Neural cell (in vitro differentiated cells): Measurements from ENCODE around the gene CACNA1C. TPM values are rescaled to one million over a fixed set of nuclear protein-coding genes. Genes with fewer than 3 reads are reported as not detected.

ENCODE experiments used
- H2AFZ ChIP-seq: fragments of 200-600, 300-800 bp; sonication (generic), shearing (Covaris generic); 2 replicates; pipeline ENCODE4 v1.6.0; 2014; ENCODE audit warnings: low read depth, mild to moderate bottlenecking, antibody characterized with exemption, low read length, moderate library complexity
- H3F3A ChIP-seq: fragments of 200-600 bp; shearing (Covaris generic); 2 replicates; pipeline ENCODE4 v1.6.1; 2016; ENCODE audit warnings: mild to moderate bottlenecking, moderate library complexity, mixed read lengths, antibody characterized with exemption, low read length; ENCODE audit not compliant: insufficient read depth, poor library complexity, severe bottlenecking
- H3K27ac ChIP-seq: fragments of 200-600, 300-800 bp; sonication (generic), shearing (Covaris generic); 2 replicates; pipeline ENCODE4 v1.5.1; 2014; ENCODE audit warnings: mild to moderate bottlenecking, low read length, moderate library complexity
- H3K27me3 ChIP-seq: fragments of 300-800, 200-600 bp; sonication (generic), shearing (Covaris generic); 2 replicates; pipeline ENCODE4 v1.6.0; 2014; ENCODE audit warnings: mild to moderate bottlenecking, low read depth, low read length, moderate library complexity; ENCODE audit not compliant: insufficient read depth
- H3K36me3 ChIP-seq: fragments of 300-800, 200-600 bp; sonication (generic), shearing (Covaris generic); 2 replicates; pipeline ENCODE4 v1.5.1; 2014; ENCODE audit warnings: mild to moderate bottlenecking, antibody characterized with exemption, low read length, moderate library complexity; ENCODE audit not compliant: insufficient read depth
- H3K4me2 ChIP-seq: fragments of 300-800, 200-600 bp; sonication (generic), shearing (Covaris generic); 2 replicates; pipeline ENCODE4 v1.6.0; 2014; ENCODE audit warnings: mild to moderate bottlenecking, low read length
- H3K4me3 ChIP-seq: fragments of 300-800, 200-600 bp; sonication (generic), shearing (Covaris generic); 2 replicates; pipeline ENCODE4 v1.5.1; 2014; ENCODE audit warnings: mild to moderate bottlenecking, low read length, moderate library complexity
- H3K79me2 ChIP-seq: fragments of 200-600 bp; shearing (Covaris generic); replicated peaks from 2 replicates; pipeline ENCODE4 v1.6.0; 2014; ENCODE audit warnings: mild to moderate bottlenecking, low read length, moderate library complexity; ENCODE audit not compliant: insufficient read depth
- H3K9ac ChIP-seq: fragments of 300-800, 200-600 bp; sonication (generic), shearing (Covaris generic); 2 replicates; pipeline ENCODE4 v1.6.1; 2016; ENCODE audit warnings: mild to moderate bottlenecking, low read length, mixed read lengths
- H3K9me2 ChIP-seq: fragments of 200-600 bp; shearing (Covaris generic); 2 replicates; pipeline ENCODE4 v1.6.1; 2016; ENCODE audit warnings: mild to moderate bottlenecking, low read length, mixed read lengths; ENCODE audit not compliant: insufficient read depth
- H3K9me3 ChIP-seq: fragments of 200-600, 300-800 bp; sonication (generic), shearing (Covaris generic); 2 replicates; pipeline ENCODE4 v1.6.1; 2016; ENCODE audit warnings: mild to moderate bottlenecking, mixed run types, low read length, moderate library complexity, mixed read lengths
- H4K20me1 ChIP-seq: fragments of 200-600 bp; shearing (Covaris generic); 2 replicates; pipeline ENCODE4 v1.6.1; 2016; ENCODE audit warnings: mild to moderate bottlenecking, mixed run types; ENCODE audit not compliant: insufficient read depth
- EP300 ChIP-seq: fragments of 450-650 bp; conservative IDR thresholded peaks from 2 replicates; pipeline ENCODE4 v1.6.1; 2014; ENCODE audit warnings: antibody characterized with exemption, mild to moderate bottlenecking, moderate library complexity; ENCODE audit not compliant: poor library complexity, severe bottlenecking
- EZH2 ChIP-seq: fragments of 200-600, 300-800 bp; shearing (Covaris generic), sonication (generic); IDR thresholded peaks from 2 replicates; pipeline ENCODE4 v1.6.1; 2014; ENCODE audit warnings: antibody characterized with exemption, low read length, borderline replicate concordance, mild to moderate bottlenecking; ENCODE audit not compliant: insufficient read depth, poor library complexity, severe bottlenecking
- MXI1 ChIP-seq: fragments of 450-650 bp; conservative IDR thresholded peaks from 2 replicates; pipeline ENCODE4 v1.6.1; 2014; ENCODE audit warnings: antibody characterized with exemption, mild to moderate bottlenecking; ENCODE audit not compliant: poor library complexity, severe bottlenecking
- POLR2AphosphoS5 ChIP-seq: IDR thresholded peaks from 2 replicates; pipeline ENCODE4 v1.6.1; 2012
- RAD21 ChIP-seq: fragments of 450-650 bp; conservative IDR thresholded peaks from 2 replicates; pipeline ENCODE4 v1.6.1; 2014; ENCODE audit warnings: antibody characterized with exemption, mild to moderate bottlenecking, moderate library complexity
- SMC3 ChIP-seq: fragments of 450-650 bp; conservative IDR thresholded peaks from 2 replicates; pipeline ENCODE4 v1.6.1; 2014; ENCODE audit warnings: antibody characterized with exemption, mild to moderate bottlenecking, moderate library complexity; ENCODE audit not compliant: poor library complexity
- TAF1 ChIP-seq: IDR thresholded peaks from 2 replicates; pipeline ENCODE4 v1.6.1; 2012; ENCODE audit warnings: low read depth
- polyA plus RNA-seq: library from polyadenylated mRNA; depleted of rRNA; stranded (reverse); fragments of >200 nt; gene quantifications from 2 replicates; pipeline ENCODE4 v1.2.3, GENCODE V29; 2014
- TF ChIP-seq, protein P1 (sequence below): fragments of 450-650 bp; IDR thresholded peaks from 2 replicates; pipeline ENCODE4 v1.5.1; 2014; ENCODE audit warnings: antibody characterized with exemption, mild to moderate bottlenecking, moderate library complexity; ENCODE audit not compliant: poor library complexity, severe bottlenecking
- TF ChIP-seq, protein P2 (sequence below): IDR thresholded peaks from 2 replicates; pipeline ENCODE4 v1.6.1; 2012; ENCODE audit warnings: borderline replicate concordance

The CACNA1C gene
- polyA plus RNA-seq, 1 donor from 2014 or later = 9.7 TPM

DNA sequence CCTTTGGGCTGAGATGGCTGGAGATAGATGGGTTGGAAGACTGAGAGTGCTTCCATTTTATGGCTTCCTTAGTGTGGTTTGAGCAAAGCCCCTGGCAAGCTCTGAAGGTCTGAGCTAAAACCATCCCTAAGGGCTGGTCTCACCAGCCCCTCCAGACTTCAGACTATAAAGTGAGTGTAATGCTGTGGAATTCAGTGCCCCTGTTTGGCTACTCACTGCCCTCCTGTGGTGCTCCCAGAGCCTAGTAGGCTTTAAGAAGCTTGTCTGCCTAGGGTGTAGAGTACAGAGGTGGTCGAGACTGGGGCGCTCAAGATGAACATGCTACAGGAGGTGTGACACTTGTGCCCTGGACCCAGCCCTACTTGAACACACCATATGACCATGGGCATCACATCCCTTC, 495.3 kb downstream of the CACNA1C start:
- H3F3A ChIP-seq = no peaks in the 10 kb centered on the region
- H3K79me2 ChIP-seq = no peaks in the 10 kb centered on the region
- H3K9me2 ChIP-seq = no peaks in the 10 kb centered on the region
- no peak overlapping the region for H3K4me2 ChIP-seq
- H3K36me3 ChIP-seq = peaks cover 5% of the 10 kb centered on the region
- H3K27ac ChIP-seq = no peak overlapping the region
- H3K9ac ChIP-seq = no peak overlapping the region
- H4K20me1 ChIP-seq = no peaks in the 10 kb centered on the region
- H3K4me3 ChIP-seq = no peak overlapping the region
- H2AFZ ChIP-seq = no peak overlapping the region
- TF ChIP-seq RAD21 (no peak), EP300 (no peak), SMC3 (no peak), TAF1 (no peak), POLR2AphosphoS5 (no peak), MXI1 (no peak), EZH2 (no peak)
- TF ChIP-seq, protein P1, sequence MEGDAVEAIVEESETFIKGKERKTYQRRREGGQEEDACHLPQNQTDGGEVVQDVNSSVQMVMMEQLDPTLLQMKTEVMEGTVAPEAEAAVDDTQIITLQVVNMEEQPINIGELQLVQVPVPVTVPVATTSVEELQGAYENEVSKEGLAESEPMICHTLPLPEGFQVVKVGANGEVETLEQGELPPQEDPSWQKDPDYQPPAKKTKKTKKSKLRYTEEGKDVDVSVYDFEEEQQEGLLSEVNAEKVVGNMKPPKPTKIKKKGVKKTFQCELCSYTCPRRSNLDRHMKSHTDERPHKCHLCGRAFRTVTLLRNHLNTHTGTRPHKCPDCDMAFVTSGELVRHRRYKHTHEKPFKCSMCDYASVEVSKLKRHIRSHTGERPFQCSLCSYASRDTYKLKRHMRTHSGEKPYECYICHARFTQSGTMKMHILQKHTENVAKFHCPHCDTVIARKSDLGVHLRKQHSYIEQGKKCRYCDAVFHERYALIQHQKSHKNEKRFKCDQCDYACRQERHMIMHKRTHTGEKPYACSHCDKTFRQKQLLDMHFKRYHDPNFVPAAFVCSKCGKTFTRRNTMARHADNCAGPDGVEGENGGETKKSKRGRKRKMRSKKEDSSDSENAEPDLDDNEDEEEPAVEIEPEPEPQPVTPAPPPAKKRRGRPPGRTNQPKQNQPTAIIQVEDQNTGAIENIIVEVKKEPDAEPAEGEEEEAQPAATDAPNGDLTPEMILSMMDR = no peak
- TF ChIP-seq, protein P2, sequence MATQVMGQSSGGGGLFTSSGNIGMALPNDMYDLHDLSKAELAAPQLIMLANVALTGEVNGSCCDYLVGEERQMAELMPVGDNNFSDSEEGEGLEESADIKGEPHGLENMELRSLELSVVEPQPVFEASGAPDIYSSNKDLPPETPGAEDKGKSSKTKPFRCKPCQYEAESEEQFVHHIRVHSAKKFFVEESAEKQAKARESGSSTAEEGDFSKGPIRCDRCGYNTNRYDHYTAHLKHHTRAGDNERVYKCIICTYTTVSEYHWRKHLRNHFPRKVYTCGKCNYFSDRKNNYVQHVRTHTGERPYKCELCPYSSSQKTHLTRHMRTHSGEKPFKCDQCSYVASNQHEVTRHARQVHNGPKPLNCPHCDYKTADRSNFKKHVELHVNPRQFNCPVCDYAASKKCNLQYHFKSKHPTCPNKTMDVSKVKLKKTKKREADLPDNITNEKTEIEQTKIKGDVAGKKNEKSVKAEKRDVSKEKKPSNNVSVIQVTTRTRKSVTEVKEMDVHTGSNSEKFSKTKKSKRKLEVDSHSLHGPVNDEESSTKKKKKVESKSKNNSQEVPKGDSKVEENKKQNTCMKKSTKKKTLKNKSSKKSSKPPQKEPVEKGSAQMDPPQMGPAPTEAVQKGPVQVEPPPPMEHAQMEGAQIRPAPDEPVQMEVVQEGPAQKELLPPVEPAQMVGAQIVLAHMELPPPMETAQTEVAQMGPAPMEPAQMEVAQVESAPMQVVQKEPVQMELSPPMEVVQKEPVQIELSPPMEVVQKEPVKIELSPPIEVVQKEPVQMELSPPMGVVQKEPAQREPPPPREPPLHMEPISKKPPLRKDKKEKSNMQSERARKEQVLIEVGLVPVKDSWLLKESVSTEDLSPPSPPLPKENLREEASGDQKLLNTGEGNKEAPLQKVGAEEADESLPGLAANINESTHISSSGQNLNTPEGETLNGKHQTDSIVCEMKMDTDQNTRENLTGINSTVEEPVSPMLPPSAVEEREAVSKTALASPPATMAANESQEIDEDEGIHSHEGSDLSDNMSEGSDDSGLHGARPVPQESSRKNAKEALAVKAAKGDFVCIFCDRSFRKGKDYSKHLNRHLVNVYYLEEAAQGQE = no peak
- peaks cover 4% of the 10 kb centered on the region for H3K9me3 ChIP-seq
- H3K27me3 ChIP-seq = no peaks in the 10 kb centered on the region

DNA sequence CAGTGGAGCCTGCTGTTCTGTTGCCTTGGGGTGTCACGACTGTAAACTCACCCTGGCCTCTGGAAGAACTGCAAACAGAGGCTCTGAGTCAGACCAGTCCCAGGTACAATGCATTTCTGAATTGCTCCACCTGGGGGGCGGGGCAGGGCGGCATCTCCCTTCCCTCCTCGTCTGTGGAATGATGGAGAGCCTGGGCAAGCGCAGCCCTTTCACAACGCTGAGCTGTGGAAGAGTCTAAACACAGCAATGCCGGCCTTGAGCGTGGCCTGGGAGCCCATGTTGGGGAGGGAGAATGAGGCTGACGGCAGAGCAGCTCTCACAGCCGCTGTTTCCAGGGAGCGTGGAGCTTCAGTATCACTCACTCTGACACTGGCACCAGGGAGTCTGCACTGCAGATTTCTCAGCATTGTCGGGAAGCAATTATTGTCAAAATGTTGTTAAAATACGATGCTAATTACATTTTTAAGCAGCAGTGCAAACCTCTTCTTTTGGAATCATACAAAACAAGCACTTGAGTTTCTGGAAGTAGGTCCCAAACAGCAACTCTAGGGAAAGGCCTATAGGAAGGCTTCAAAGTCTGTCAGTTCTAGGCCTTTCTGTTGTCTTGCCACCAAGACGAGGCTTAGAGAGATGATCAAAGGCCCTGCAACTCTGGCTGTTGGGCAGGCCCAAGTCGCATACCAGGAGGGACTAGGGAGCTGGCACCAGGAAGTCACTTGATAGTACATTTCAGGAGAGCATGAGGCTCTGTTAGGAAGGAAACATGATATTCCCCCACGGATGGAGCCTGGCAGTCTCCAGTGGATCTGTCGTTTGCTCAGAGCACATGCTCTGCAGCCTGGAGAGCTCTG, 498.0 kb downstream of the CACNA1C start:
- Histone ChIP-seq H3K4me2 (no peak overlapping the region), H3K79me2 (no peaks in the 10 kb centered on the region), H4K20me1 (no peaks in the 10 kb centered on the region), H3K9me3 (peaks cover 4% of the 10 kb centered on the region), H3K36me3 (peaks cover 4% of the 10 kb centered on the region), H3K9me2 (no peaks in the 10 kb centered on the region), H3F3A (no peaks in the 10 kb centered on the region), H3K4me3 (no peak overlapping the region), H2AFZ (no peak overlapping the region), H3K27ac (peak overlapping the region; percentile 28), H3K27me3 (no peaks in the 10 kb centered on the region), H3K9ac (no peak overlapping the region)
- TF ChIP-seq POLR2AphosphoS5 (peak; percentile 11), EP300 (no peak)
